BLaER1 treated with 17β-estradiol and CSF1 and Interleukin-3, amounts not matched to agents 10 nM and 100 nM (cell line): ENCODE data around the gene ZFAND5.

Experiments
- H3K27ac ChIP-seq, 11 experiments: shearing (Covaris generic); formaldehyde crosslinking; 2 replicates each; pipeline ENCODE4 v1.8.1; 2022
- H3K27me3 ChIP-seq, 11 experiments: shearing (Covaris generic); formaldehyde crosslinking; 2 replicates each; pipeline ENCODE4 v1.8.1; 2022
- H3K36me3 ChIP-seq, 11 experiments: shearing (Covaris generic); formaldehyde crosslinking; 2 replicates each; pipeline ENCODE4 v1.8.1; 2022
- H3K4me1 ChIP-seq, 10 experiments: shearing (Covaris generic); formaldehyde crosslinking; 2 replicates each; pipeline ENCODE4 v1.8.1; 2022
- H3K4me2 ChIP-seq, 11 experiments: shearing (Covaris generic); formaldehyde crosslinking; 2 replicates each; pipeline ENCODE4 v1.8.1; 2022
- H3K4me3 ChIP-seq, 10 experiments: shearing (Covaris generic); formaldehyde crosslinking; 2 replicates each; pipeline ENCODE4 v1.8.1; 2022
- H3K9ac ChIP-seq, 11 experiments: shearing (Covaris generic); formaldehyde crosslinking; 2 replicates each; pipeline ENCODE4 v1.8.1; 2022
- H3K9me3 ChIP-seq, 11 experiments: shearing (Covaris generic); formaldehyde crosslinking; replicated peaks in 1 of 11; 2 replicates each; pipeline ENCODE4 v1.8.1; 2022
- H4K20me1 ChIP-seq, 11 experiments: shearing (Covaris generic); formaldehyde crosslinking; 2 replicates each; pipeline ENCODE4 v1.8.1; 2022
- Cebpa-rat ChIP-seq, 11 experiments: shearing (Covaris generic); IDR thresholded peaks; 2 replicates each; pipeline ENCODE4 v1.8.1; 2022

Gene ZFAND5

GRCh38 chr9:72363908-72364678 is 915 bp downstream of the ZFAND5 start:
- Histone ChIP-seq H3K4me2 (peak overlapping the region; percentile 71 to 96 (median 86); a peak in 21 of 22 replicates), H3K36me3 (peaks cover 33 to 49% (median 47%) of the 10 kb centered on the region in 11 experiments), H3K9ac (peak overlapping the region; percentile 98 to 100 (median 99)), H3K9me3 (no peaks in the 10 kb centered on the region), H3K4me3 (peak overlapping the region; percentile 75 to 99 (median 92)), H3K4me1 (peaks cover 26 to 40% (median 32%) of the 10 kb centered on the region in 10 experiments), H3K27ac (peak overlapping the region; percentile 95 to 100 (median 99)), H4K20me1 (peaks cover 47 to 59% (median 53%) of the 10 kb centered on the region in 11 experiments), H3K27me3 (no peaks in the 10 kb centered on the region)
- no peak for TF ChIP-seq Cebpa-rat (IDR thresholded peaks at IDR 0.05)

- Histone ChIP-seq H3K27ac (peak overlapping the region; percentile 95 to 100 (median 99)), H3K27me3 (no peaks in the 10 kb centered on the region)
These were observed 1.8 kb downstream of the ZFAND5 start for GRCh38 chr9:72363236-72363635.

GRCh38 chr9:72362680-72363139 is 2.3 kb downstream of the ZFAND5 start:
- no peaks in the 10 kb centered on the region for H3K9me3 ChIP-seq
- peaks cover 47 to 63% (median 60%) of the 10 kb centered on the region in 11 experiments for H3K36me3 ChIP-seq

More at GRCh38 chr9:72363236-72363635, 1.8 kb downstream of the ZFAND5 start:
- Histone ChIP-seq H3K4me2 (peak overlapping the region; percentile 71 to 96 (median 86)), H3K4me3 (peak overlapping the region; percentile 75 to 99 (median 92)), H3K9me3 (no peaks in the 10 kb centered on the region), H3K36me3 (peaks cover 42 to 57% (median 55%) of the 10 kb centered on the region in 11 experiments), H3K9ac (peak overlapping the region; percentile 98 to 100 (median 99)), H3K4me1 (peaks cover 29 to 42% (median 39%) of the 10 kb centered on the region in 10 experiments), H4K20me1 (peaks cover 56 to 67% (median 62%) of the 10 kb centered on the region in 11 experiments)
- TF ChIP-seq Cebpa-rat (IDR thresholded peaks at IDR 0.05), result no peak

GRCh38 chr9:72362118-72362531 is 2.9 kb downstream of the ZFAND5 start:
- Histone ChIP-seq H3K36me3 (peaks cover 53 to 68% (median 66%) of the 10 kb centered on the region in 11 experiments), H3K9me3 (no peaks in the 10 kb centered on the region), H4K20me1 (peaks cover 67 to 78% (median 73%) of the 10 kb centered on the region in 11 experiments), H3K4me3 (peak overlapping the region; percentile 75 to 99 (median 92)), H3K27ac (peak overlapping the region; percentile 95 to 100 (median 99)), H3K4me2 (peak overlapping the region; percentile 71 to 96 (median 86)), H3K27me3 (no peaks in the 10 kb centered on the region), H3K4me1 (peaks cover 37 to 51% (median 45%) of the 10 kb centered on the region in 10 experiments), H3K9ac (peak overlapping the region; percentile 98 to 100 (median 99))
- no peak for TF ChIP-seq Cebpa-rat (IDR thresholded peaks at IDR 0.05)

More at GRCh38 chr9:72362680-72363139, 2.3 kb downstream of the ZFAND5 start:
- no peaks in the 10 kb centered on the region for H3K27me3 ChIP-seq
- H3K4me1 ChIP-seq, result peaks cover 35 to 45% (median 42%) of the 10 kb centered on the region in 10 experiments
- TF ChIP-seq Cebpa-rat (IDR thresholded peaks at IDR 0.05), result no peak
- peak overlapping the region; percentile 95 to 100 (median 99) for H3K27ac ChIP-seq
- H3K4me3 ChIP-seq, result peak overlapping the region; percentile 75 to 99 (median 92)
- H3K4me2 ChIP-seq, result peak overlapping the region; percentile 71 to 96 (median 86)
- H3K9ac ChIP-seq, result peak overlapping the region; percentile 98 to 100 (median 99)
- peaks cover 61 to 73% (median 67%) of the 10 kb centered on the region in 11 experiments for H4K20me1 ChIP-seq

- Histone ChIP-seq H4K20me1 (peaks cover 76 to 88% (median 82%) of the 10 kb centered on the region in 11 experiments), H3K27me3 (no peaks in the 10 kb centered on the region), H3K9me3 (no peaks in the 10 kb centered on the region), H3K4me2 (peak overlapping the region; percentile 71 to 96 (median 86)), H3K36me3 (peaks cover 62 to 77% (median 75%) of the 10 kb centered on the region in 11 experiments), H3K9ac (peak overlapping the region in 10 of 11 experiments; percentile 12 to 100 (median 99); a peak in 16 of 22 replicates), H3K27ac (peak overlapping the region; percentile 95 to 100 (median 99); a peak in 19 of 22 replicates), H3K4me1 (peaks cover 37 to 57% (median 49%) of the 10 kb centered on the region in 10 experiments), H3K4me3 (peak overlapping the region; percentile 11 to 96 (median 92); a peak in 17 of 20 replicates)
- TF ChIP-seq Cebpa-rat (IDR thresholded peaks at IDR 0.05), result no peak
These were observed 3.8 kb downstream of the ZFAND5 start for GRCh38 chr9:72361217-72361616.

- Histone ChIP-seq H4K20me1 (peaks cover 85 to 96% (median 91%) of the 10 kb centered on the region in 11 experiments), H3K27ac (peak overlapping the region in 1 of 11 experiments; percentile 99; a peak in 1 of 22 replicates), H3K4me1 (peaks cover 32 to 63% (median 54%) of the 10 kb centered on the region in 10 experiments), H3K4me2 (peak overlapping the region in 10 of 11 experiments; percentile 18 to 96 (median 86); a peak in 17 of 22 replicates), H3K9me3 (no peaks in the 10 kb centered on the region), H3K27me3 (no peaks in the 10 kb centered on the region), H3K36me3 (peaks cover 71 to 86% (median 84%) of the 10 kb centered on the region in 11 experiments), H3K9ac (peak overlapping the region in 2 of 11 experiments; percentile 99 to 100; a peak in 3 of 22 replicates), H3K4me3 (peak overlapping the region in 4 of 10 experiments; percentile 75 to 96 (median 92); a peak in 6 of 20 replicates)
- TF ChIP-seq Cebpa-rat (IDR thresholded peaks at IDR 0.05), result no peak
These were observed 4.7 kb downstream of the ZFAND5 start for GRCh38 chr9:72360324-72360723.

- H3K9ac ChIP-seq, result peak overlapping the region in 3 of 11 experiments; percentile 40 to 99 (median 47); a peak in 5 of 22 replicates
- H3K4me3 ChIP-seq, result no peak overlapping the region
- H3K36me3 ChIP-seq, result peaks cover 94 to 98% (median 96%) of the 10 kb centered on the region in 11 experiments
- no peaks in the 10 kb centered on the region for H3K9me3 ChIP-seq
- peak overlapping the region in 6 of 11 experiments; percentile 13 to 66 (median 56); a peak in 9 of 22 replicates for H3K27ac ChIP-seq
- no peak for TF ChIP-seq Cebpa-rat (IDR thresholded peaks at IDR 0.05)
- peaks cover 86 to 100% (median 95%) of the 10 kb centered on the region in 11 experiments for H4K20me1 ChIP-seq
- H3K4me2 ChIP-seq, result peak overlapping the region in 5 of 11 experiments; percentile 52 to 86 (median 83); a peak in 9 of 22 replicates
- H3K27me3 ChIP-seq, result no peaks in the 10 kb centered on the region
- H3K4me1 ChIP-seq, result peaks cover 15 to 79% (median 47%) of the 10 kb centered on the region in 10 experiments
These were observed 8.9 kb downstream of the ZFAND5 start for GRCh38 chr9:72356041-72356582.

GRCh38 chr9:72355153-72355552 is 9.9 kb downstream of the ZFAND5 start:
- Histone ChIP-seq H3K27ac (peak overlapping the region in 4 of 11 experiments; percentile 50 to 66 (median 64); a peak in 5 of 22 replicates), H3K4me2 (peak overlapping the region in 3 of 11 experiments; percentile 71 to 86 (median 86); a peak in 5 of 22 replicates), H4K20me1 (peaks cover 76 to 99% (median 92%) of the 10 kb centered on the region in 11 experiments), H3K36me3 (peaks cover 85 to 89% (median 87%) of the 10 kb centered on the region in 11 experiments), H3K9ac (no peak overlapping the region), H3K4me1 (peaks cover 11 to 69% (median 38%) of the 10 kb centered on the region in 10 experiments; a peak in 17 of 20 replicates), H3K9me3 (no peaks in the 10 kb centered on the region), H3K4me3 (no peak overlapping the region), H3K27me3 (no peaks in the 10 kb centered on the region)
- no peak for TF ChIP-seq Cebpa-rat (IDR thresholded peaks at IDR 0.05)
